ENCODE measurements around the gene LMF2.
A peak's percentile ranks its signal among the peaks of the same experiment; 100 is the strongest.

DNA sequence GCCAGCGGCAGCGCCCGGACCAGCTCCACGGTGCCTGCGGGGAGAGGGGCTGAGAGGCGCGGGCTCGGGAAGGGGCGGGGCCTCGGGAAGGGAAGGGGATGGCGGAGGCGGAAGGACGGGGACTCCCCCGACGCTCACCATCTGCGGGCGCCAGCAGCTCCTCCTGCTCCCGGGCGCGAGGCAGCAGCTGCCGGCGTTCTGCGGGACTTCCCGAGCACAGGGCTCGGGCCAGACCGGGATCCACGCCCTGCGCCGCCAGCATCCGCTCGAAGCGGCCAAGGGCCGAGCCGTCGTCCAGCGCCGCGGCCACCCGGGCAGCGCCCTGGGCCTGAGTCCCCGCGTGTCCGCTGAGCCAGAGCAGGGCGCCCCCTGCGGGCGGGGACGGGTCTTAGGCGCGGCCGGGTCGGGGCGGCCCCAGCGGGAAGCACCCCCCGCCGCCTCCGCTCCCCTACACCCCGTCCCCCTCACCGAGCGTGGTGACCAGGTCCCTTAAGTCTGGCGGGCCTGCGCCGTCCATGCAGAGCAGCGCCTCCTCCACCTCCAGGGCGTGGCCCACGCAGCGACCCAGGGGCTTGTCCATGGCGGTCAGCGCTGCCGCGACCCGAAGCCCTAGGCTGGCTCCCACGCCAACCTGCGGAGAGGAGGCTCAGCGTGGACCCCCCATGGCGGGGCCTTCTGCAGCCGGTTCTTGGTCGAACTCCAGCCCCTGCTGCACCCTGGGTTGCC is 18.8 kb upstream of the LMF2 start:
- TF ChIP-seq CTCF (IDR thresholded peaks at IDR 0.05; ENCODE audit: low read depth, low read length): peak; percentile 19
- TF ChIP-seq, protein P1, sequence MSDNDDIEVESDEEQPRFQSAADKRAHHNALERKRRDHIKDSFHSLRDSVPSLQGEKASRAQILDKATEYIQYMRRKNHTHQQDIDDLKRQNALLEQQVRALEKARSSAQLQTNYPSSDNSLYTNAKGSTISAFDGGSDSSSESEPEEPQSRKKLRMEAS (IDR thresholded peaks at IDR 0.05; ENCODE audit: low read depth, low read length): peak; percentile 22; the same call in 1 of the 2 replicates

Measured in NB4 (cell line).